Tibial nerve (tissue), 4 donors: ENCODE data around the gene BTG1. TPM values are rescaled to one million over a fixed set of nuclear protein-coding genes. Genes with fewer than 3 reads are reported as not detected.

Experiments used
- DNase-seq, 2 donors: peaks; one replicate each; pipeline ENCODE4 v3.0.0-alpha.2; 2019; ENCODE audit warnings: low spot score in 2 of 2
- H3K27ac ChIP-seq, 4 donors: fragments of 200-600 bp; sonication (generic) in 3 of 4; one replicate each; pipeline ENCODE4 v1.5.1; 2017 to 2019; ENCODE audit warnings: mild to moderate bottlenecking in 1 of 4
- H3K27me3 ChIP-seq, 2 donors: fragments of 200-600 bp; sonication (generic) in 1 of 2; one replicate each; pipeline versions ENCODE4 v1.5.1 to v1.6.0; 2017 to 2019
- H3K36me3 ChIP-seq, 3 donors: fragments of 200-600 bp; sonication (generic); one replicate each; pipeline ENCODE4 v1.5.1; 2018 to 2019
- H3K4me1 ChIP-seq, 4 donors: fragments of 200-600 bp; sonication (generic) in 3 of 4; one replicate each; pipeline ENCODE4 v1.5.1; 2017 to 2019
- H3K4me3 ChIP-seq, 4 donors: fragments of 200-600 bp; sonication (generic) in 3 of 4; one replicate each; pipeline ENCODE4 v1.5.1; 2017 to 2019; ENCODE audit warnings: mild to moderate bottlenecking in 1 of 4, moderate library complexity in 1 of 4
- H3K9me3 ChIP-seq, 4 donors: fragments of 200-600 bp; sonication (generic) in 3 of 4; one replicate each; pipeline ENCODE4 v1.5.1; 2017 to 2019
- CTCF ChIP-seq, 5 experiments: fragments of 200-600 bp in 3 of 5; fragments of 450-650 bp in 2 of 5; sonication (generic) in 3 of 5; IDR thresholded peaks; one replicate each; pipeline ENCODE4 v1.5.1; 2016 to 2019; ENCODE audit warnings: antibody characterized with exemption in 5 of 5, mild to moderate bottlenecking in 3 of 5, moderate library complexity in 2 of 5
- EP300 ChIP-seq, 2 donors: sonication (generic); formaldehyde crosslinking; IDR thresholded peaks; one replicate each; pipeline ENCODE4 v1.6.1; 2017; ENCODE audit warnings: antibody characterized with exemption in 2 of 2, mild to moderate bottlenecking in 1 of 2
- POLR2A ChIP-seq, 2 donors: fragments of 450-650 bp; IDR thresholded peaks; one replicate each; pipeline ENCODE4 v1.6.1; 2017; ENCODE audit warnings: antibody characterized with exemption in 2 of 2, mild to moderate bottlenecking in 2 of 2, moderate library complexity in 2 of 2
- WGBS, 2 donors: methylation state at CpG; one replicate each; pipeline ENCODE4 v1.1.5; 2018; 5-methylcytosine and 5-hydroxymethylcytosine counted together
- total RNA-seq, 4 donors: library from RNA; depleted of rRNA; stranded (reverse); fragments of >200 nt; gene quantifications; one replicate each; pipeline ENCODE4 v1.1.0, GENCODE V29; 2016

The BTG1 gene
- total RNA-seq, 4 donors from 2014 or later, result 40.0 to 54.0 (median 47.8) TPM

- WGBS, 2 donors, result 74 to 82% methylated on average over 1 of the region's 1 CpG
Observed at GRCh38 chr12:92178340-92178739, 32.7 kb upstream of the BTG1 start.

GRCh38 chr12:92176646-92177045, 31.0 kb upstream of the BTG1 start:
- no peak overlapping the region for H3K4me3 ChIP-seq
- H3K9me3 ChIP-seq, result no peaks in the 10 kb centered on the region
- no peaks in the 10 kb centered on the region for H3K36me3 ChIP-seq
- TF ChIP-seq EP300 (IDR thresholded peaks at IDR 0.05) (no peak), CTCF (IDR thresholded peaks at IDR 0.05) (no peak), POLR2A (IDR thresholded peaks at IDR 0.05) (no peak)
- H3K27me3 ChIP-seq, result no peaks in the 10 kb centered on the region
- no peak overlapping the region for H3K27ac ChIP-seq
- WGBS, 2 donors, result 92 to 94% methylated on average over 10 of the region's 10 CpGs
- no peak for DNase-seq
- no peaks in the 10 kb centered on the region for H3K4me1 ChIP-seq

More at GRCh38 chr12:92178340-92178739, 32.7 kb upstream of the BTG1 start:
- no peak for DNase-seq
- Histone ChIP-seq H3K4me3 (no peak overlapping the region), H3K9me3 (no peaks in the 10 kb centered on the region), H3K4me1 (no peaks in the 10 kb centered on the region), H3K36me3 (no peaks in the 10 kb centered on the region), H3K27me3 (no peaks in the 10 kb centered on the region), H3K27ac (no peak overlapping the region)
- no peak for TF ChIP-seq CTCF (IDR thresholded peaks at IDR 0.05)
- no peak for TF ChIP-seq POLR2A (IDR thresholded peaks at IDR 0.05)
- TF ChIP-seq EP300 (IDR thresholded peaks at IDR 0.05), result no peak

GRCh38 chr12:92175961-92176360, 30.3 kb upstream of the BTG1 start:
- DNase-seq, result no peak
- no peaks in the 10 kb centered on the region for H3K4me1 ChIP-seq
- no peaks in the 10 kb centered on the region for H3K27me3 ChIP-seq
- H3K9me3 ChIP-seq, result no peaks in the 10 kb centered on the region
- no peak overlapping the region for H3K4me3 ChIP-seq
- TF ChIP-seq EP300 (IDR thresholded peaks at IDR 0.05), result no peak
- TF ChIP-seq POLR2A (IDR thresholded peaks at IDR 0.05), result no peak
- no peak for TF ChIP-seq CTCF (IDR thresholded peaks at IDR 0.05)
- no peaks in the 10 kb centered on the region for H3K36me3 ChIP-seq
- WGBS, 2 donors, result 78 to 89% methylated on average over 3 of the region's 3 CpGs
- H3K27ac ChIP-seq, result no peak overlapping the region

- no peaks in the 10 kb centered on the region for H3K27me3 ChIP-seq
- TF ChIP-seq EP300 (IDR thresholded peaks at IDR 0.05) (no peak), CTCF (IDR thresholded peaks at IDR 0.05) (no peak), POLR2A (IDR thresholded peaks at IDR 0.05) (no peak)
- H3K36me3 ChIP-seq, result no peaks in the 10 kb centered on the region
Observed at GRCh38 chr12:92170050-92170449, 24.4 kb upstream of the BTG1 start.

GRCh38 chr12:92167075-92167474, 21.4 kb upstream of the BTG1 start:
- H3K27me3 ChIP-seq, result no peaks in the 10 kb centered on the region
- H3K9me3 ChIP-seq, result no peaks in the 10 kb centered on the region
- no peak overlapping the region for H3K27ac ChIP-seq
- TF ChIP-seq CTCF (IDR thresholded peaks at IDR 0.05) (no peak), EP300 (IDR thresholded peaks at IDR 0.05) (no peak), POLR2A (IDR thresholded peaks at IDR 0.05) (no peak)
- no peak for DNase-seq
- 89 to 93% methylated on average over 2 of the region's 2 CpGs for WGBS, 2 donors
- H3K4me3 ChIP-seq, result no peak overlapping the region
- no peaks in the 10 kb centered on the region for H3K4me1 ChIP-seq
- H3K36me3 ChIP-seq, result no peaks in the 10 kb centered on the region

More at GRCh38 chr12:92170050-92170449, 24.4 kb upstream of the BTG1 start:
- H3K4me3 ChIP-seq, result no peak overlapping the region
- no peaks in the 10 kb centered on the region for H3K4me1 ChIP-seq
- no peak for DNase-seq
- peak overlapping the region in 1 of 4 donors; percentile 15 for H3K27ac ChIP-seq
- no peaks in the 10 kb centered on the region for H3K9me3 ChIP-seq
